HL-60 (cell line): Measurements from ENCODE around the gene NAV2. TPM values are rescaled to one million over a fixed set of nuclear protein-coding genes. Genes with fewer than 3 reads are reported as not detected.

Experiments
- DNase-seq, 2 experiments: peaks; one replicate each; pipeline ENCODE4 v3.0.0-alpha.2; 2010 to 2020; ENCODE audit warnings: low read depth in 1 of 2, low spot score in 1 of 2
- H3K27ac ChIP-seq: fragments of 250-450 bp; sonication (Bioruptor Pico); replicated peaks from 2 replicates; pipeline ENCODE4 v1.5.1; 2020; ENCODE audit warnings: mild to moderate bottlenecking, moderate library complexity
- H3K27me3 ChIP-seq: fragments of 250-450 bp; sonication (Bioruptor Pico); 2 replicates; pipeline ENCODE4 v1.5.1; 2021; ENCODE audit warnings: mild to moderate bottlenecking, moderate library complexity; ENCODE audit not compliant: insufficient read depth, poor library complexity, severe bottlenecking
- H3K4me3 ChIP-seq: replicated peaks from 2 replicates; pipeline ENCODE4 v1.5.1; 2011; ENCODE audit warnings: mild to moderate bottlenecking, control low read depth, low read length; ENCODE audit not compliant: insufficient read depth
- CTCF ChIP-seq: IDR thresholded peaks from one replicate; pipeline ENCODE4 v1.5.1; 2011; ENCODE audit warnings: low read length, control low read depth, inconsistent platforms; ENCODE audit not compliant: insufficient read depth
- GABPA ChIP-seq: IDR thresholded peaks from 2 replicates; pipeline ENCODE4 v1.6.1; 2012; ENCODE audit warnings: low read depth
- POLR2AphosphoS5 ChIP-seq: IDR thresholded peaks from 2 replicates; pipeline ENCODE4 v1.6.1; 2012; ENCODE audit warnings: low read depth
- REST ChIP-seq: IDR thresholded peaks from 2 replicates; pipeline ENCODE4 v1.6.1; 2012; ENCODE audit warnings: low read depth; ENCODE audit not compliant: insufficient replicate concordance
- SPI1 ChIP-seq: IDR thresholded peaks from 2 replicates; pipeline ENCODE4 v1.6.1; 2012; ENCODE audit warnings: low read depth, mild to moderate bottlenecking, borderline replicate concordance
- microRNA-seq: library from miRNA; unstranded; fragments of <30 nt; microRNA quantifications from one replicate; pipeline ENCODE4, GENCODE V29; 2018

The NAV2 gene

GRCh38 chr11:20163783-20164481 lies 451.3 kb downstream of the NAV2 start:
- peaks cover 46% of the 10 kb centered on the region for H3K27me3 ChIP-seq
- H3K4me3 ChIP-seq: no peak overlapping the region
- DNase-seq: no peak
- TF ChIP-seq CTCF (no peak), REST (no peak), SPI1 (no peak), GABPA (no peak), POLR2AphosphoS5 (no peak)
- no peak overlapping the region for H3K27ac ChIP-seq

Small RNA genes within 50 kb of the gene (microRNA-seq; reads per million reads assigned to microRNA genes)
- gene MIR4694: not detected
